NCI-H2196 treated with DMSO at 0.1 percent for 48 hours (cell line): ENCODE results near the gene ZBTB44.

Experiments
- DNase-seq: peaks from one replicate; lab custom pipeline; 2025; ENCODE audit not compliant: unreplicated experiment; lab: John Stamatoyannopoulos, UW

ZBTB44 gene

GRCh38 chr11:130179396-130180306 lies 135.1 kb downstream of the ZBTB44 start:
- DNase-seq, result peak; percentile 70

DNA sequence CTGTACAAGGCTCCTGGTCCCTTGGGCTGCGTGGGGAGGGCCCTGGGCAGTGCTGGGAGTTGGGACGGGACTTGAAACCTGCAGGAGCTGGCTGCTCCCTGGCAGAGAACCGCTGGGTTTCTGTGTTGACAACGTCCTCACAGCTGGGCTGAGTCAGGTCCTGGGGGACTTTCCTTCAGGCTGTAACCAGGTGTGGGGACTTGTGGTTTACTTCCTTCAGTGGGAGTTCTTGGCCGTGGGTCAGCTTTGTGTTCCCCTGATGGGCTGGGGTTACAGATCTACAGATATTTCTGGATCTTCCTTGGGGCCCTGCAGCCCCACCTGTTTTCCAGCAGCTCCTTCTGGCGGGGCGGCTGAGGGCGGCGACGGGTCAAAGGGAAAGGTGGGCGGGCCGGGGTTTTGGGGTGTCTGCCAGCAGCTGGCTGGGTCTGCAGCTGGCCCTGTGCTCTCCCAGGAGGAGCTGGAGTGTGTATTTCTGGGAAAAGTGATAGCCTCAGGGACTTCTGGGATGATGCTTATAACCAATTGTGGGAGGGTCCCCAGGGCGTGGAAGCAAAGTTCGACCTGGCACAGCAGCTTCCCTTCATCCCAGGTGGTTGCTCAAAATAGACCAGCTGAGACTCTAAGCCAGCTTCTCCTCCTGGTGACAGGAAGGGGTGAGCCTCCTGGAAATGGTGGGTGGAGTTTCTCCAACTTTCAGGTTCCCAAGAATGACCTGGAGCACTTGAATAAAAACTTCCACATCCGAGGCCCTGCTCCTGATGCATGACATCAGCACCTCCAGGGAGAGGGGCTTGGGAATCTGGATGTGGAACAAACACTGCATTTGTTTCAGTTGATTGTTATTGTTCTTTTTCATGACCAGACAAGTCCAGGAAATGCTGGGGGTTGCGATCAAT lies 136.0 kb downstream of the ZBTB44 start:
- peak; percentile 49 for DNase-seq

- no peak for DNase-seq
Measured at GRCh38 chr11:130177782-130178181, 136.9 kb downstream of the ZBTB44 start.
